ENCODE measurements around the gene F2RL1.

DNA sequence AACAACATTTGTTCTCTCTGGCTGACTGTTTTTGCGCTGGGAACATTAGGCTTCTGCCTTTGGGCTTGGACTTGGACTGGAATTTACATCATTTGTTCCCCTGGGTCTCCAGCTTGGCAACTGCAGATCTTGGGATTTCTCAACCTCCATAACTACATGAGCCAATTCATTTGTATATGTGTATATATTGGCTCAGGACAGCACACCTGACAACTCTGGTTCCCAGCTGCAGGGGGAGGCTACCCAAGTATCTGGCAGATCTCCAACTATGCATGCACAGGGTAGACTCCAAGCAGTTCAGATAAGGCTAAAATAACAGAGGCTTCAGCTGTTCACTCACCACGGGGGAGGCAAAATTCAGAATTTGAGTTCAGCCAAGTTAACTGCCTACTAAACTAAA is 31.6 kb upstream of the F2RL1 start:
- TF ChIP-seq, protein P1, sequence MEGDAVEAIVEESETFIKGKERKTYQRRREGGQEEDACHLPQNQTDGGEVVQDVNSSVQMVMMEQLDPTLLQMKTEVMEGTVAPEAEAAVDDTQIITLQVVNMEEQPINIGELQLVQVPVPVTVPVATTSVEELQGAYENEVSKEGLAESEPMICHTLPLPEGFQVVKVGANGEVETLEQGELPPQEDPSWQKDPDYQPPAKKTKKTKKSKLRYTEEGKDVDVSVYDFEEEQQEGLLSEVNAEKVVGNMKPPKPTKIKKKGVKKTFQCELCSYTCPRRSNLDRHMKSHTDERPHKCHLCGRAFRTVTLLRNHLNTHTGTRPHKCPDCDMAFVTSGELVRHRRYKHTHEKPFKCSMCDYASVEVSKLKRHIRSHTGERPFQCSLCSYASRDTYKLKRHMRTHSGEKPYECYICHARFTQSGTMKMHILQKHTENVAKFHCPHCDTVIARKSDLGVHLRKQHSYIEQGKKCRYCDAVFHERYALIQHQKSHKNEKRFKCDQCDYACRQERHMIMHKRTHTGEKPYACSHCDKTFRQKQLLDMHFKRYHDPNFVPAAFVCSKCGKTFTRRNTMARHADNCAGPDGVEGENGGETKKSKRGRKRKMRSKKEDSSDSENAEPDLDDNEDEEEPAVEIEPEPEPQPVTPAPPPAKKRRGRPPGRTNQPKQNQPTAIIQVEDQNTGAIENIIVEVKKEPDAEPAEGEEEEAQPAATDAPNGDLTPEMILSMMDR (IDR thresholded peaks at IDR 0.05), result no peak
- TF ChIP-seq POLR2A (IDR thresholded peaks at IDR 0.05), result no peak
- no peak for TF ChIP-seq POLR2AphosphoS5 (IDR thresholded peaks at IDR 0.05)
- no peak for TF ChIP-seq EP300 (IDR thresholded peaks at IDR 0.05)
